ENCODE results near the gene LRP1. TPM values are rescaled to one million over a fixed set of nuclear protein-coding genes. Genes with fewer than 3 reads are reported as not detected.

LRP1 gene
- total RNA-seq, 1 experiment from 2014 or later: 9.0 TPM

GRCh38 chr12:57157588-57158173 is 29.4 kb downstream of the LRP1 start:
- Histone ChIP-seq H3K27me3 (ENCODE audit: control insufficient read depth, insufficient read depth, low read length) (no peaks in the 10 kb centered on the region), H3K36me3 (ENCODE audit: control insufficient read depth, insufficient read depth, low read length) (no peaks in the 10 kb centered on the region), H3K9me3 (ENCODE audit: control insufficient read depth, insufficient read depth, low read depth, low read length) (no peaks in the 10 kb centered on the region), H3K27ac (ENCODE audit: low read length) (no peak overlapping the region), H3K4me1 (ENCODE audit: control insufficient read depth, insufficient read depth, low read length) (no peaks in the 10 kb centered on the region), H3K4me3 (ENCODE audit: low read depth in 2 of 2, low read length in 2 of 2) (no peak overlapping the region)
- in situ Hi-C loops (cut with HindIII; ENCODE audit: low pct_unique_long_range_greater_than_20kb, low sequenced_read_pairs): no loop called here
- intact Hi-C loops (cut with micrococcal nuclease; ENCODE audit: unreplicated experiment): no loop called here
- DNase-seq (ENCODE audit: low read depth, low spot score): no peak
- CTCF ChIA-PET: interaction anchor here (0.5 kb wide), 1 partner anchor 815 kb away, joined by 3 read pairs; no protein-coding TSS in a partner anchor
- BruUV-seq (replicated peaks): no TSS peak
- POLR2A ChIA-PET: no interaction called here
- no peak for TF ChIP-seq POLR2AphosphoS5 (IDR thresholded peaks at IDR 0.05; ENCODE audit: low read depth, low read length)
- TF ChIP-seq REST (IDR thresholded peaks at IDR 0.05; ENCODE audit: insufficient read depth in 1 of 2, low read depth in 2 of 2, low read length in 1 of 2): no peak
- TF ChIP-seq SIN3A (IDR thresholded peaks at IDR 0.05; ENCODE audit: borderline replicate concordance, insufficient read depth, low read depth, low read length): no peak
- TF ChIP-seq CTCF (IDR thresholded peaks at IDR 0.05): no peak
- no peak for TF ChIP-seq TCF7L2 (IDR thresholded peaks at IDR 0.05; ENCODE audit: low read depth, low read length)
- ATAC-seq: no peak

GRCh38 chr12:57158186-57158585 is 29.9 kb downstream of the LRP1 start:
- intact Hi-C loops (cut with micrococcal nuclease; ENCODE audit: unreplicated experiment): no loop called here
- H3K27me3 ChIP-seq (ENCODE audit: control insufficient read depth, insufficient read depth, low read length): no peaks in the 10 kb centered on the region
- ChIA-PET POLR2A (no interaction called here), CTCF (interaction anchor here (0.5 kb wide), 1 partner anchor 816 kb away, joined by 3 read pairs; no protein-coding TSS in a partner anchor)
- H3K9me3 ChIP-seq (ENCODE audit: control insufficient read depth, insufficient read depth, low read depth, low read length): no peaks in the 10 kb centered on the region
- DNase-seq (ENCODE audit: low read depth, low spot score) (no peak), ATAC-seq (no peak)
- no peaks in the 10 kb centered on the region for H3K36me3 ChIP-seq (ENCODE audit: control insufficient read depth, insufficient read depth, low read length)
- in situ Hi-C loops (cut with HindIII; ENCODE audit: low pct_unique_long_range_greater_than_20kb, low sequenced_read_pairs): no loop called here
- no peak overlapping the region for H3K4me3 ChIP-seq (ENCODE audit: low read depth in 2 of 2, low read length in 2 of 2)
- no peak overlapping the region for H3K27ac ChIP-seq (ENCODE audit: low read length)
- no TSS peak for BruUV-seq (replicated peaks)
- no peak for TF ChIP-seq REST (IDR thresholded peaks at IDR 0.05; ENCODE audit: insufficient read depth in 1 of 2, low read depth in 2 of 2, low read length in 1 of 2)
- no peak for TF ChIP-seq POLR2AphosphoS5 (IDR thresholded peaks at IDR 0.05; ENCODE audit: low read depth, low read length)
- TF ChIP-seq CTCF (IDR thresholded peaks at IDR 0.05): no peak
- no peak for TF ChIP-seq TCF7L2 (IDR thresholded peaks at IDR 0.05; ENCODE audit: low read depth, low read length)
- no peak for TF ChIP-seq SIN3A (IDR thresholded peaks at IDR 0.05; ENCODE audit: borderline replicate concordance, insufficient read depth, low read depth, low read length)
- H3K4me1 ChIP-seq (ENCODE audit: control insufficient read depth, insufficient read depth, low read length): no peaks in the 10 kb centered on the region
